Tibial nerve (tissue), 4 donors: ENCODE results near the gene GIPC3. TPM values are rescaled to one million over a fixed set of nuclear protein-coding genes. Genes with fewer than 3 reads are reported as not detected.
A peak's percentile ranks its signal among the peaks of the same experiment; 100 is the strongest.

ENCODE experiments used
- DNase-seq, 2 donors: peaks; one replicate each; pipeline ENCODE4 v3.0.0-alpha.2; 2019; ENCODE audit warnings: low spot score in 2 of 2
- H3K27ac ChIP-seq, 4 donors: fragments of 200-600 bp; sonication (generic) in 3 of 4; one replicate each; pipeline ENCODE4 v1.5.1; 2017 to 2019; ENCODE audit warnings: mild to moderate bottlenecking in 1 of 4
- H3K27me3 ChIP-seq, 2 donors: fragments of 200-600 bp; sonication (generic) in 1 of 2; one replicate each; pipeline versions ENCODE4 v1.5.1 to v1.6.0; 2017 to 2019
- H3K36me3 ChIP-seq, 3 donors: fragments of 200-600 bp; sonication (generic); one replicate each; pipeline ENCODE4 v1.5.1; 2018 to 2019
- H3K4me1 ChIP-seq, 4 donors: fragments of 200-600 bp; sonication (generic) in 3 of 4; one replicate each; pipeline ENCODE4 v1.5.1; 2017 to 2019
- H3K4me3 ChIP-seq, 4 donors: fragments of 200-600 bp; sonication (generic) in 3 of 4; one replicate each; pipeline ENCODE4 v1.5.1; 2017 to 2019; ENCODE audit warnings: mild to moderate bottlenecking in 1 of 4, moderate library complexity in 1 of 4
- H3K9me3 ChIP-seq, 4 donors: fragments of 200-600 bp; sonication (generic) in 3 of 4; one replicate each; pipeline ENCODE4 v1.5.1; 2017 to 2019
- CTCF ChIP-seq, 5 experiments: fragments of 200-600 bp in 3 of 5; fragments of 450-650 bp in 2 of 5; sonication (generic) in 3 of 5; IDR thresholded peaks; one replicate each; pipeline ENCODE4 v1.5.1; 2016 to 2019; ENCODE audit warnings: antibody characterized with exemption in 5 of 5, mild to moderate bottlenecking in 3 of 5, moderate library complexity in 2 of 5
- EP300 ChIP-seq, 2 donors: sonication (generic); formaldehyde crosslinking; IDR thresholded peaks; one replicate each; pipeline ENCODE4 v1.6.1; 2017; ENCODE audit warnings: antibody characterized with exemption in 2 of 2, mild to moderate bottlenecking in 1 of 2
- POLR2A ChIP-seq, 2 donors: fragments of 450-650 bp; IDR thresholded peaks; one replicate each; pipeline ENCODE4 v1.6.1; 2017; ENCODE audit warnings: antibody characterized with exemption in 2 of 2, mild to moderate bottlenecking in 2 of 2, moderate library complexity in 2 of 2
- WGBS, 2 donors: methylation state at CpG; one replicate each; pipeline ENCODE4 v1.1.5; 2018; 5-methylcytosine and 5-hydroxymethylcytosine counted together
- total RNA-seq, 4 donors: library from RNA; depleted of rRNA; stranded (reverse); fragments of >200 nt; gene quantifications; one replicate each; pipeline ENCODE4 v1.1.0, GENCODE V29; 2016

Gene GIPC3
- total RNA-seq, 4 donors from 2014 or later: 0.21 to 2.4 (median 1.1) TPM

DNA sequence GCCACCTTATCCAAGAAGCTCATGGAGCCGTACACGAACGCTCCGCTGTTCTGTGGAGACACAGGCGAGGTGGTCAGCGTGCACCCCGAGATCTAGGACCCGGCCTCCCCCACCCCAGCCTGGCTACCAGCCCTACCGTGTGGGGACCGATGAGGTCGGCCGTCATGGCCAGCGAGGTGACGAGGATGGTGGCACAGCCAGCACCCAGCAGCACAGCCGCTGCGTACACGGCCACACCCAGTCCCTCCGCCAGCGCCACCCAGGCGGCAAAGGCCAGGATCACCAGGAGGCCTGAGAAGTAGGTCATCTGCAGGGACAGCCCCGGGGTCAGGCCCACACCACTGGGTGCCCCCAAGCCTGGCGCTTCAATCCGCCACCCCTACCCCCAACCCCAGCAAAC lies 39.2 kb upstream of the GIPC3 start:
- WGBS, 2 donors: 88 to 92% methylated on average over 8 to 23 of the region's 23 CpGs
- H3K27me3 ChIP-seq: no peaks in the 10 kb centered on the region
- H3K4me1 ChIP-seq: peaks cover 0 to 46% (median 7%) of the 10 kb centered on the region in 4 donors
- no peak for DNase-seq
- no peak overlapping the region for H3K4me3 ChIP-seq
- H3K27ac ChIP-seq: peak overlapping the region in 1 of 4 donors; percentile 58
- H3K9me3 ChIP-seq: no peaks in the 10 kb centered on the region
- TF ChIP-seq POLR2A (IDR thresholded peaks at IDR 0.05) (no peak), CTCF (IDR thresholded peaks at IDR 0.05) (no peak), EP300 (IDR thresholded peaks at IDR 0.05) (no peak)
- peaks cover 0 to 78% (median 6%) of the 10 kb centered on the region in 3 donors for H3K36me3 ChIP-seq

DNA sequence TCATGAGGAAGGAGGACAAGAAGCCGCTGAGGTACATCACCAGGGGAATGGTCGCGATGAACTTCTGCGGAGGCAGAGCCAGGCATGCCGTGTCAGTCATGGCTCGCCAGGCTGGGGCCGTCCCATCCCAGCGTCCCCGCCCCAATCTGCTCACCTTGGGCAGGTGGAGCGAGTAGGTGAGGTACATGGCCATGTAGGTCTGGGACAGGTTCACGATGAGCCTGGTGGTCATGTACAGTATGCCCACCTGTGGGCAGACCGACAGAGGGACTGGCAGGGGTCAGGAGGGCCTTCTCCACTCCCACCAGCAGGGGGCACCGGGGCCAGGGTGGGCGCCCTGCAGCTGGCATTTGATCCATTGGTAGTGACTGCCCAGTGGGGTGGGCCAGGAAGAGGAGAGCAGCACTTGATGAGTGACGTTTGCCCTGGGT lies 38.0 kb upstream of the GIPC3 start:
- DNase-seq: no peak
- Histone ChIP-seq H3K4me3 (no peak overlapping the region), H3K9me3 (no peaks in the 10 kb centered on the region), H3K27me3 (no peaks in the 10 kb centered on the region), H3K4me1 (peaks cover 0 to 46% (median 7%) of the 10 kb centered on the region in 4 donors), H3K27ac (peak overlapping the region in 1 of 4 donors; percentile 63), H3K36me3 (peaks cover 0 to 76% (median 6%) of the 10 kb centered on the region in 3 donors)
- WGBS, 2 donors: 86 to 89% methylated on average over 15 of the region's 15 CpGs
- peak; percentile 7 to 48 (median 35) for TF ChIP-seq CTCF (IDR thresholded peaks at IDR 0.05)
- TF ChIP-seq EP300 (IDR thresholded peaks at IDR 0.05): no peak
- TF ChIP-seq POLR2A (IDR thresholded peaks at IDR 0.05): no peak

GRCh38 chr19:3547767-3548282 lies 37.5 kb upstream of the GIPC3 start:
- Histone ChIP-seq H3K4me3 (no peak overlapping the region), H3K27ac (peak overlapping the region in 3 of 4 donors; percentile 7 to 84 (median 63)), H3K9me3 (no peaks in the 10 kb centered on the region), H3K4me1 (peaks cover 0 to 50% (median 9%) of the 10 kb centered on the region in 4 donors), H3K36me3 (peaks cover 0 to 72% (median 6%) of the 10 kb centered on the region in 3 donors), H3K27me3 (no peaks in the 10 kb centered on the region)
- DNase-seq: no peak
- no peak for TF ChIP-seq CTCF (IDR thresholded peaks at IDR 0.05)
- TF ChIP-seq EP300 (IDR thresholded peaks at IDR 0.05): no peak
- no peak for TF ChIP-seq POLR2A (IDR thresholded peaks at IDR 0.05)
- WGBS, 2 donors: 77 to 85% methylated on average over 14 to 31 of the region's 36 CpGs

DNA sequence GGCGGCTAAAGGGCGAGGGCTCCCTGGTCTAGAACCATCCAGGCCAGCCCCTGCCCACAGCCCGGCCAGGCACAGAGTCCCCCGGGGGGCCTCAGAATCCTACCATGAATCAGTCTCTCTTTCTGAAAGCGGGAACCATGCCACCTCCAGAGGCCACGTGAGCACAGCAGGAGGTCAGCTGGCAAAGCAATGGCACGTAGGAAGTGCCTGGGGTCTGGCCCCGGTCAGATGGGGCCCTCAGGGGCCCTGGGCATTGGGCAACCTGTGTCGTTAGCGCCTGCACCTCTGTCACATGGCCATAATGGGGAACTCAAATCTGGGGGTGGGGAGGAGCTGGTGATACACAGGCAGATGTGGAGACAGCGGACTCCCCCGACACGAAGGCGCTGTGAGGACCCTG lies 36.7 kb upstream of the GIPC3 start:
- peaks cover 0 to 49% (median 10%) of the 10 kb centered on the region in 4 donors for H3K4me1 ChIP-seq
- peak overlapping the region in 3 of 4 donors; percentile 7 to 84 (median 63) for H3K27ac ChIP-seq
- TF ChIP-seq CTCF (IDR thresholded peaks at IDR 0.05) (no peak), EP300 (IDR thresholded peaks at IDR 0.05) (no peak), POLR2A (IDR thresholded peaks at IDR 0.05) (no peak)
- no peak for DNase-seq
- no peaks in the 10 kb centered on the region for H3K27me3 ChIP-seq
- no peaks in the 10 kb centered on the region for H3K9me3 ChIP-seq
- 51 to 69% methylated on average over 9 to 14 of the region's 14 CpGs for WGBS, 2 donors
- H3K36me3 ChIP-seq: peaks cover 0 to 65% (median 6%) of the 10 kb centered on the region in 3 donors
- H3K4me3 ChIP-seq: no peak overlapping the region

DNA sequence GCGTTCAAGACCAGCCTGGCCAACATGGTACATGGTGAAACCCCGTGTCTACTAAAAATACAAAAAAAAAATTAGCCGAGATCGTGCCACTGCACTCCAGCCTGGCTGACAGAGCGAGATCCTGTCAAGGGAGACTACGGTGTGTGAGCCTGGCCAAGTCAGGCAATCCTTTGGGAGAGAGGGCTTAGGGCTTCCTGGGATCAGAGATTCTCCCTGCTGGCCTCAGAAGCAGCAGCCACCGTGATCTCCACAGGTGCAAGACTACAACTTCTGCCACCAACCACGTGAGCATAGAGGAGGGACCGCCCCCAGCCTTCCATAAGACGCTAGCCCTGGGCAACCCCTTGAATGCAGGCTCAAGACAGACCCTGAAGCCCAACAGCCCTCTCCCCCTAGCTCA lies 35.5 kb upstream of the GIPC3 start:
- Histone ChIP-seq H3K27ac (no peak overlapping the region), H3K4me1 (peaks cover 0 to 49% (median 18%) of the 10 kb centered on the region in 4 donors), H3K4me3 (no peak overlapping the region), H3K36me3 (peaks cover 0 to 53% (median 6%) of the 10 kb centered on the region in 3 donors), H3K9me3 (no peaks in the 10 kb centered on the region), H3K27me3 (no peaks in the 10 kb centered on the region)
- WGBS, 2 donors: 84 to 86% methylated on average over 10 of the region's 10 CpGs
- DNase-seq: no peak
- TF ChIP-seq POLR2A (IDR thresholded peaks at IDR 0.05): no peak
- TF ChIP-seq CTCF (IDR thresholded peaks at IDR 0.05): no peak
- no peak for TF ChIP-seq EP300 (IDR thresholded peaks at IDR 0.05)
